Endothelial cell of umbilical vein (primary cell): Measurements from ENCODE around the gene ZNF689. TPM values are rescaled to one million over a fixed set of nuclear protein-coding genes. Genes with fewer than 3 reads are reported as not detected.

ENCODE experiments used
- BruUV-seq: library from RNA; stranded (reverse); fragments of 400-500 nt; replicated peaks from 2 replicates; lab custom pipeline; 2021; lab: Mats Ljungman, UMichigan
- CTCF ChIA-PET: fragments of 300-600, 350-600 bp; sonication (Branson Sonifier 250); formaldehyde crosslinking; loops from one replicate; lab custom pipeline; 2021; ENCODE audit warnings: antibody characterized with exemption, inconsistent platforms; lab: Charles Lee
- POLR2A ChIA-PET: fragments of 300-600, 350-600 bp; sonication (Branson Sonifier 250); formaldehyde crosslinking; loops from one replicate; lab custom pipeline; 2021; ENCODE audit warnings: antibody characterized with exemption, inconsistent platforms; lab: Charles Lee
- DNase-seq: peaks from one replicate; pipeline ENCODE4 v3.0.0-alpha.2; 2011; ENCODE audit warnings: low read depth, low spot score
- FAIRE-seq: peaks from 2 replicates; lab custom pipeline; 2011; peaks lifted over from hg19 to GRCh38; lab: Jason Lieb, UNC
- H2AFZ ChIP-seq: 2 replicates; pipeline ENCODE4 v1.6.0; 2012; ENCODE audit warnings: low read depth, low read length, control low read depth, inconsistent platforms
- H3K27ac ChIP-seq: 2 replicates; pipeline ENCODE4 v1.5.1; 2011; ENCODE audit warnings: low read depth, mild to moderate bottlenecking, control low read depth, low read length, moderate library complexity; ENCODE audit not compliant: insufficient read depth
- H3K27me3 ChIP-seq, 2 experiments: 2 replicates each; pipeline versions ENCODE4 v1.6.0 to v1.6.1; 2011; ENCODE audit warnings: low read length in 2 of 2, mixed read lengths in 1 of 2; ENCODE audit not compliant: control insufficient read depth in 2 of 2, insufficient read depth in 2 of 2
- H3K36me3 ChIP-seq, 2 experiments: 2 replicates in 1 of 2; 3 replicates in 1 of 2; pipeline ENCODE4 v1.5.1; 2011; ENCODE audit warnings: low read length in 2 of 2, mild to moderate bottlenecking in 1 of 2, moderate library complexity in 1 of 2; ENCODE audit not compliant: control insufficient read depth in 2 of 2, insufficient read depth in 2 of 2; ENCODE audit errors: extremely low read depth in 1 of 2
- H3K4me1 ChIP-seq: 3 replicates; pipeline ENCODE4 v1.5.1; 2011; ENCODE audit warnings: mild to moderate bottlenecking, low read length; ENCODE audit not compliant: control insufficient read depth, insufficient read depth; ENCODE audit errors: extremely low read depth
- H3K4me2 ChIP-seq: 2 replicates; pipeline ENCODE4 v1.6.1; 2011; ENCODE audit warnings: low read length, control low read depth, mixed read lengths; ENCODE audit not compliant: insufficient read depth
- H3K4me3 ChIP-seq, 3 experiments: fragments of 200-600 bp in 1 of 3; sonication (generic), shearing (Covaris generic) in 1 of 3; replicated peaks in 1 of 3; 2 replicates each; pipeline ENCODE4 v1.5.1; 2011 to 2016; ENCODE audit warnings: control low read depth in 3 of 3, low read length in 3 of 3, mild to moderate bottlenecking in 2 of 3, inconsistent platforms in 1 of 3, low read depth in 1 of 3, moderate library complexity in 1 of 3; ENCODE audit not compliant: insufficient read depth in 1 of 3
- H3K79me2 ChIP-seq: 2 replicates; pipeline ENCODE4 v1.6.0; 2012; ENCODE audit warnings: low read length, inconsistent platforms; ENCODE audit not compliant: control insufficient read depth, insufficient read depth
- H3K9ac ChIP-seq: replicated peaks from 2 replicates; pipeline ENCODE3; 2011; ENCODE audit warnings: low read length, control low read depth; ENCODE audit not compliant: insufficient read depth; ENCODE audit errors: extremely low read depth
- H3K9me1 ChIP-seq: replicated peaks from 3 replicates; pipeline ENCODE4 v1.6.0; 2011; ENCODE audit warnings: mild to moderate bottlenecking, low read length; ENCODE audit not compliant: control insufficient read depth, insufficient read depth; ENCODE audit errors: extremely low read depth
- H3K9me3 ChIP-seq: replicated peaks from 2 replicates; pipeline ENCODE4 v1.5.1; 2012; ENCODE audit warnings: low read length, inconsistent platforms; ENCODE audit not compliant: control insufficient read depth, insufficient read depth
- H4K20me1 ChIP-seq: replicated peaks from 2 replicates; pipeline ENCODE3; 2011; ENCODE audit warnings: mild to moderate bottlenecking, low read length; ENCODE audit not compliant: control insufficient read depth, insufficient read depth; ENCODE audit errors: extremely low read depth
- EZH2 ChIP-seq: IDR thresholded peaks from 2 replicates; pipeline ENCODE4 v1.6.1; 2012; ENCODE audit warnings: borderline replicate concordance, low read depth, mild to moderate bottlenecking, moderate library complexity, low read length, inconsistent platforms; ENCODE audit not compliant: severe bottlenecking
- FOS ChIP-seq: IDR thresholded peaks from 2 replicates; pipeline ENCODE4 v1.6.1; 2011; ENCODE audit warnings: mild to moderate bottlenecking, low read length, moderate library complexity, borderline replicate concordance; ENCODE audit not compliant: insufficient read depth
- GATA2 ChIP-seq: IDR thresholded peaks from 2 replicates; pipeline ENCODE4 v1.7.0; 2011; ENCODE audit warnings: low read depth, mild to moderate bottlenecking, moderate library complexity, mixed read lengths, low read length; ENCODE audit not compliant: insufficient read length, insufficient read depth
- JUN ChIP-seq: IDR thresholded peaks from 2 replicates; pipeline ENCODE4 v1.6.1; 2011; ENCODE audit warnings: borderline replicate concordance, low read depth; ENCODE audit not compliant: insufficient read length, insufficient read depth
- MYC ChIP-seq: IDR thresholded peaks from one replicate; pipeline ENCODE4 v1.6.1; 2011; ENCODE audit warnings: mild to moderate bottlenecking, low read depth, low read length
- POLR2AphosphoS5 ChIP-seq: IDR thresholded peaks from 2 replicates; pipeline ENCODE4 v1.6.1; 2012; ENCODE audit warnings: low read depth, mild to moderate bottlenecking, control low read depth, low read length, moderate library complexity; ENCODE audit not compliant: insufficient read depth
- dilution Hi-C: fragments of 300-500 bp; cut with MboI; formaldehyde crosslinking; loops from one replicate; pipeline ENCODE4 v1.15.0; 2019; ENCODE audit warnings: low sequenced_read_pairs; ENCODE audit not compliant: extremely low pct_ligation_motif_present
- intact Hi-C: fragments of 100-400 bp; cut with micrococcal nuclease; formaldehyde crosslinking; loops from one replicate; pipeline ENCODE4 v1.10.0; 2022
- polyA plus RNA-seq, 4 experiments: library from polyadenylated mRNA; depleted of rRNA in 3 of 4; stranded (reverse) in 3 of 4; unstranded in 1 of 4; fragments of >200 nt; gene quantifications; 2 replicates each; pipeline versions ENCODE4 v1.2.1 to v1.2.3, GENCODE V29; 2011 to 2012; ENCODE audit warnings: missing spikeins in 1 of 4
- total RNA-seq: library from RNA; stranded (reverse); gene quantifications from 2 replicates; pipeline ENCODE4 v1.2.3, GENCODE V29; 2021
- TF ChIP-seq, protein P1 (sequence below), 2 donors: IDR thresholded peaks; 1 replicate in 1 of 2; 2 replicates in 1 of 2; pipeline ENCODE4 v1.5.1; 2011; ENCODE audit warnings: low read length in 2 of 2, mild to moderate bottlenecking in 2 of 2, moderate library complexity in 2 of 2, control low read depth in 1 of 2, inconsistent platforms in 1 of 2, low read depth in 1 of 2; ENCODE audit not compliant: insufficient read depth in 1 of 2; ENCODE audit errors: extremely low read depth in 1 of 2
- TF ChIP-seq, protein P2 (sequence below): IDR thresholded peaks from 2 replicates; pipeline ENCODE4 v1.6.1; 2011; ENCODE audit not compliant: insufficient read depth, insufficient read length

Gene ZNF689
- total and polyA plus RNA-seq, 2 donors (not counting 3 experiments of a cell fraction or from before 2014, with no cell fraction given), result 7.5 to 8.4 TPM

DNA sequence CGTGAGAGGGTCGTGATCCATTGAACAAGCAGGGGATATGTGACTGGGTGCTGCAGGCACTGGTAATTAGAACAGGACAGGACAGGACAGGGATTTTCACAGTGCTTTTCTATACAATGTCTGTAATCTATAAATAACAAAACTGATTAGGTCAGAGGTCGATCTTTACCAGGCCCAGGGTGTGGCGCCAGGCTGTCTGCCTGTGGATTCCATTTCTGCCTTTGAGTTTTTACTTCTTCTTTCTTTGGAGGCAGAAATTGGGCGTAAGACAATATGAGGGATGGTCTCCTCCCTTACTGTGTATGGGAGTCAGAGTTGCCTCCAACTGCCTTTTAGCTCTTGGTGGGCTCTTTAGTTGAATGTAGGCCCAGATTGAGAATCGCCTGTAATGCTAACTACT, 50.5 kb downstream of the ZNF689 start:
- no peaks in the 10 kb centered on the region for H4K20me1 ChIP-seq
- H2AFZ ChIP-seq, result no peak overlapping the region
- TF ChIP-seq POLR2AphosphoS5 (no peak), MYC (no peak), FOS (no peak), GATA2 (no peak), JUN (no peak), EZH2 (no peak)
- TF ChIP-seq, protein P1, sequence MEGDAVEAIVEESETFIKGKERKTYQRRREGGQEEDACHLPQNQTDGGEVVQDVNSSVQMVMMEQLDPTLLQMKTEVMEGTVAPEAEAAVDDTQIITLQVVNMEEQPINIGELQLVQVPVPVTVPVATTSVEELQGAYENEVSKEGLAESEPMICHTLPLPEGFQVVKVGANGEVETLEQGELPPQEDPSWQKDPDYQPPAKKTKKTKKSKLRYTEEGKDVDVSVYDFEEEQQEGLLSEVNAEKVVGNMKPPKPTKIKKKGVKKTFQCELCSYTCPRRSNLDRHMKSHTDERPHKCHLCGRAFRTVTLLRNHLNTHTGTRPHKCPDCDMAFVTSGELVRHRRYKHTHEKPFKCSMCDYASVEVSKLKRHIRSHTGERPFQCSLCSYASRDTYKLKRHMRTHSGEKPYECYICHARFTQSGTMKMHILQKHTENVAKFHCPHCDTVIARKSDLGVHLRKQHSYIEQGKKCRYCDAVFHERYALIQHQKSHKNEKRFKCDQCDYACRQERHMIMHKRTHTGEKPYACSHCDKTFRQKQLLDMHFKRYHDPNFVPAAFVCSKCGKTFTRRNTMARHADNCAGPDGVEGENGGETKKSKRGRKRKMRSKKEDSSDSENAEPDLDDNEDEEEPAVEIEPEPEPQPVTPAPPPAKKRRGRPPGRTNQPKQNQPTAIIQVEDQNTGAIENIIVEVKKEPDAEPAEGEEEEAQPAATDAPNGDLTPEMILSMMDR (IDR thresholded peaks at IDR 0.05; ENCODE audit: extremely low read depth in 1 of 2, insufficient read depth in 1 of 2, low read depth in 1 of 2, low read length in 2 of 2), result no peak
- TF ChIP-seq, protein P2, sequence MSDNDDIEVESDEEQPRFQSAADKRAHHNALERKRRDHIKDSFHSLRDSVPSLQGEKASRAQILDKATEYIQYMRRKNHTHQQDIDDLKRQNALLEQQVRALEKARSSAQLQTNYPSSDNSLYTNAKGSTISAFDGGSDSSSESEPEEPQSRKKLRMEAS, result no peak
- H3K36me3 ChIP-seq, result peaks cover 3 to 9% of the 10 kb centered on the region in 2 experiments
- ChIA-PET POLR2A (no interaction called here), CTCF (no interaction called here)
- no peaks in the 10 kb centered on the region for H3K9me1 ChIP-seq
- intact Hi-C loops (no loop called here), dilution Hi-C loops (no loop called here)
- no peak overlapping the region for H3K4me3 ChIP-seq
- no TSS peak for BruUV-seq
- DNase-seq (no peak), FAIRE-seq (no peak)
- peaks cover 17% of the 10 kb centered on the region for H3K79me2 ChIP-seq
- H3K4me2 ChIP-seq, result no peak overlapping the region
- H3K27me3 ChIP-seq, result no peaks in the 10 kb centered on the region
- H3K4me1 ChIP-seq, result peaks cover 11% of the 10 kb centered on the region
- no peak overlapping the region for H3K27ac ChIP-seq
- H3K9ac ChIP-seq, result no peak overlapping the region
- no peaks in the 10 kb centered on the region for H3K9me3 ChIP-seq
